Neural cell (in vitro differentiated cells): ENCODE data around the gene PWWP2B. TPM values are rescaled to one million over a fixed set of nuclear protein-coding genes. Genes with fewer than 3 reads are reported as not detected.
A peak's percentile ranks its signal among the peaks of the same experiment; 100 is the strongest.

Experiments used
- H2AFZ ChIP-seq: fragments of 200-600, 300-800 bp; sonication (generic), shearing (Covaris generic); 2 replicates; pipeline ENCODE4 v1.6.0; 2014; ENCODE audit warnings: low read depth, mild to moderate bottlenecking, antibody characterized with exemption, low read length, moderate library complexity
- H3F3A ChIP-seq: fragments of 200-600 bp; shearing (Covaris generic); 2 replicates; pipeline ENCODE4 v1.6.1; 2016; ENCODE audit warnings: mild to moderate bottlenecking, moderate library complexity, mixed read lengths, antibody characterized with exemption, low read length; ENCODE audit not compliant: insufficient read depth, poor library complexity, severe bottlenecking
- H3K27ac ChIP-seq: fragments of 200-600, 300-800 bp; sonication (generic), shearing (Covaris generic); 2 replicates; pipeline ENCODE4 v1.5.1; 2014; ENCODE audit warnings: mild to moderate bottlenecking, low read length, moderate library complexity
- H3K27me3 ChIP-seq: fragments of 300-800, 200-600 bp; sonication (generic), shearing (Covaris generic); 2 replicates; pipeline ENCODE4 v1.6.0; 2014; ENCODE audit warnings: mild to moderate bottlenecking, low read depth, low read length, moderate library complexity; ENCODE audit not compliant: insufficient read depth
- H3K36me3 ChIP-seq: fragments of 300-800, 200-600 bp; sonication (generic), shearing (Covaris generic); 2 replicates; pipeline ENCODE4 v1.5.1; 2014; ENCODE audit warnings: mild to moderate bottlenecking, antibody characterized with exemption, low read length, moderate library complexity; ENCODE audit not compliant: insufficient read depth
- H3K4me2 ChIP-seq: fragments of 300-800, 200-600 bp; sonication (generic), shearing (Covaris generic); 2 replicates; pipeline ENCODE4 v1.6.0; 2014; ENCODE audit warnings: mild to moderate bottlenecking, low read length
- H3K4me3 ChIP-seq: fragments of 300-800, 200-600 bp; sonication (generic), shearing (Covaris generic); 2 replicates; pipeline ENCODE4 v1.5.1; 2014; ENCODE audit warnings: mild to moderate bottlenecking, low read length, moderate library complexity
- H3K79me2 ChIP-seq: fragments of 200-600 bp; shearing (Covaris generic); replicated peaks from 2 replicates; pipeline ENCODE4 v1.6.0; 2014; ENCODE audit warnings: mild to moderate bottlenecking, low read length, moderate library complexity; ENCODE audit not compliant: insufficient read depth
- H3K9ac ChIP-seq: fragments of 300-800, 200-600 bp; sonication (generic), shearing (Covaris generic); 2 replicates; pipeline ENCODE4 v1.6.1; 2016; ENCODE audit warnings: mild to moderate bottlenecking, low read length, mixed read lengths
- H3K9me2 ChIP-seq: fragments of 200-600 bp; shearing (Covaris generic); 2 replicates; pipeline ENCODE4 v1.6.1; 2016; ENCODE audit warnings: mild to moderate bottlenecking, low read length, mixed read lengths; ENCODE audit not compliant: insufficient read depth
- H3K9me3 ChIP-seq: fragments of 200-600, 300-800 bp; sonication (generic), shearing (Covaris generic); 2 replicates; pipeline ENCODE4 v1.6.1; 2016; ENCODE audit warnings: mild to moderate bottlenecking, mixed run types, low read length, moderate library complexity, mixed read lengths
- H4K20me1 ChIP-seq: fragments of 200-600 bp; shearing (Covaris generic); 2 replicates; pipeline ENCODE4 v1.6.1; 2016; ENCODE audit warnings: mild to moderate bottlenecking, mixed run types; ENCODE audit not compliant: insufficient read depth
- CTCF ChIP-seq: fragments of 450-650 bp; IDR thresholded peaks from 2 replicates; pipeline ENCODE4 v1.5.1; 2014; ENCODE audit warnings: antibody characterized with exemption, mild to moderate bottlenecking, moderate library complexity; ENCODE audit not compliant: poor library complexity, severe bottlenecking
- EP300 ChIP-seq: fragments of 450-650 bp; conservative IDR thresholded peaks from 2 replicates; pipeline ENCODE4 v1.6.1; 2014; ENCODE audit warnings: antibody characterized with exemption, mild to moderate bottlenecking, moderate library complexity; ENCODE audit not compliant: poor library complexity, severe bottlenecking
- EZH2 ChIP-seq: fragments of 200-600, 300-800 bp; shearing (Covaris generic), sonication (generic); IDR thresholded peaks from 2 replicates; pipeline ENCODE4 v1.6.1; 2014; ENCODE audit warnings: antibody characterized with exemption, low read length, borderline replicate concordance, mild to moderate bottlenecking; ENCODE audit not compliant: insufficient read depth, poor library complexity, severe bottlenecking
- MXI1 ChIP-seq: fragments of 450-650 bp; conservative IDR thresholded peaks from 2 replicates; pipeline ENCODE4 v1.6.1; 2014; ENCODE audit warnings: antibody characterized with exemption, mild to moderate bottlenecking; ENCODE audit not compliant: poor library complexity, severe bottlenecking
- POLR2AphosphoS5 ChIP-seq: IDR thresholded peaks from 2 replicates; pipeline ENCODE4 v1.6.1; 2012
- RAD21 ChIP-seq: fragments of 450-650 bp; conservative IDR thresholded peaks from 2 replicates; pipeline ENCODE4 v1.6.1; 2014; ENCODE audit warnings: antibody characterized with exemption, mild to moderate bottlenecking, moderate library complexity
- REST ChIP-seq: IDR thresholded peaks from 2 replicates; pipeline ENCODE4 v1.6.1; 2012; ENCODE audit warnings: borderline replicate concordance
- SMC3 ChIP-seq: fragments of 450-650 bp; conservative IDR thresholded peaks from 2 replicates; pipeline ENCODE4 v1.6.1; 2014; ENCODE audit warnings: antibody characterized with exemption, mild to moderate bottlenecking, moderate library complexity; ENCODE audit not compliant: poor library complexity
- TAF1 ChIP-seq: IDR thresholded peaks from 2 replicates; pipeline ENCODE4 v1.6.1; 2012; ENCODE audit warnings: low read depth
- polyA minus RNA-seq: library from RNA; depleted of rRNA, polyadenylated mRNA; stranded (reverse); fragments of >200 nt; gene quantifications from 2 replicates; pipeline ENCODE4 v1.2.3, GENCODE V29; 2014
- polyA plus RNA-seq: library from polyadenylated mRNA; depleted of rRNA; stranded (reverse); fragments of >200 nt; gene quantifications from 2 replicates; pipeline ENCODE4 v1.2.3, GENCODE V29; 2014

Gene PWWP2B
- 10.7 and 13.0 TPM in 2 replicates for polyA plus RNA-seq
- polyA minus RNA-seq, result 21.1 and 24.8 TPM in 2 replicates

- H3K79me2 ChIP-seq, result peaks cover 6% of the 10 kb centered on the region
- H3F3A ChIP-seq, result no peaks in the 10 kb centered on the region
- H3K27me3 ChIP-seq, result no peaks in the 10 kb centered on the region
- peak within 1 kb of the TSS; percentile 45 for H2AFZ ChIP-seq
- peak within 1 kb of the TSS; percentile 56 for H3K27ac ChIP-seq
- peak within 1 kb of the TSS; percentile 88 for H3K4me2 ChIP-seq
- H3K9me2 ChIP-seq, result no peaks in the 10 kb centered on the region
- H3K4me3 ChIP-seq, result peak within 1 kb of the TSS; percentile 84
- H4K20me1 ChIP-seq, result no peaks in the 10 kb centered on the region
- H3K9me3 ChIP-seq, result no peaks in the 10 kb centered on the region
- peak; percentile 59 for TF ChIP-seq MXI1
- TF ChIP-seq RAD21, result no peak
- peak; percentile 54 for TF ChIP-seq POLR2AphosphoS5
- peak within 1 kb of the TSS; percentile 74 for H3K9ac ChIP-seq
- no peaks in the 10 kb centered on the region for H3K36me3 ChIP-seq
These were observed at the start of gene PWWP2B for GRCh38 chr10:132397036-132397541. PWWP2B (plus strand) TSS chr10:132397200; CDS start chr10:132397227, 27 bp downstream.

- no peaks in the 10 kb centered on the region for H4K20me1 ChIP-seq
- no peaks in the 10 kb centered on the region for H3K27me3 ChIP-seq
- H3K9me3 ChIP-seq, result no peaks in the 10 kb centered on the region
- H3K27ac ChIP-seq, result no peak overlapping the region
- no peaks in the 10 kb centered on the region for H3K36me3 ChIP-seq
- H3F3A ChIP-seq, result no peaks in the 10 kb centered on the region
- H3K4me2 ChIP-seq, result no peak overlapping the region
- H3K79me2 ChIP-seq, result no peaks in the 10 kb centered on the region
- no peak overlapping the region for H3K4me3 ChIP-seq
- no peak overlapping the region for H2AFZ ChIP-seq
- TF ChIP-seq EP300, result no peak
- TF ChIP-seq TAF1, result no peak
- no peak for TF ChIP-seq SMC3
- H3K9me2 ChIP-seq, result no peaks in the 10 kb centered on the region
- H3K9ac ChIP-seq, result no peak overlapping the region
These were observed 49.6 kb upstream of the PWWP2B start for GRCh38 chr10:132347211-132347930.

- Histone ChIP-seq H3K4me3 (no peak overlapping the region), H3K9me3 (no peaks in the 10 kb centered on the region), H3K4me2 (no peak overlapping the region), H3K27me3 (no peaks in the 10 kb centered on the region), H3K9ac (no peak overlapping the region), H3K36me3 (no peaks in the 10 kb centered on the region), H3K9me2 (no peaks in the 10 kb centered on the region), H2AFZ (no peak overlapping the region), H3K27ac (no peak overlapping the region), H3F3A (no peaks in the 10 kb centered on the region), H3K79me2 (no peaks in the 10 kb centered on the region), H4K20me1 (no peaks in the 10 kb centered on the region)
- TF ChIP-seq TAF1, result no peak
- TF ChIP-seq REST, result no peak
- TF ChIP-seq MXI1, result no peak
- no peak for TF ChIP-seq EP300
- TF ChIP-seq POLR2AphosphoS5, result no peak
- no peak for TF ChIP-seq SMC3
- no peak for TF ChIP-seq RAD21
- no peak for TF ChIP-seq EZH2
- TF ChIP-seq CTCF, result no peak
These were observed 49.1 kb upstream of the PWWP2B start for GRCh38 chr10:132347931-132348267.
